ENCODE data around the gene CDK14. TPM values are rescaled to one million over a fixed set of nuclear protein-coding genes. Genes with fewer than 3 reads are reported as not detected.

The CDK14 gene
- total and polyA plus RNA-seq, 2 donors (not counting 1 experiment from before 2014, with no cell fraction given): 23.6 to 41.1 TPM

DNA sequence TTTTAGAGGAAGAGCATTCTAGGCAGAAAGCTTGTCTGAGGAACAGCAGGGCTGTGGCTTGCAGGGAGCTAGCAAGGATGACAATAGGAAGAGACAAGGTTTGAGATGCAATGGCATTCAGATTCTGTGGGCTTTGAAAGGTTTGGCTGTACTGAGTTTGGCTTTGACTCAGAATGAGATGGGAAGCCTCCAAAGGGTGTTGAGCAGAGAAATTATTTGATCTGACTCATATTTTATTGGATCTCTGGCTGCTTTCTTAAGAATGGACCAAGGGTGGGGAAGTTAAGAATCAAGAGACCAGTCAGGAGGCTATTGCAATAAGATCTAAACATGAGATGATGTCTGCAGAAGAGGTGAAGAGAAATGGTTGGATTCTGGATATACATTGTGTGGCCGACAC is 273.2 kb downstream of the CDK14 start:
- DNase-seq (ENCODE audit: low read depth in 2 of 2): no peak
- Histone ChIP-seq H3K4me3 (replicated peaks in 1 of 4; ENCODE audit: control extremely low read depth in 1 of 4, insufficient read depth in 1 of 4, low read depth in 3 of 4, low read length in 4 of 4) (no peak overlapping the region), H3K36me3 (ENCODE audit: control insufficient read depth, insufficient read depth, low read length) (no peaks in the 10 kb centered on the region), H3K4me1 (ENCODE audit: control insufficient read depth, extremely low read depth, insufficient read depth, low read length) (no peaks in the 10 kb centered on the region), H3K27me3 (ENCODE audit: control insufficient read depth, insufficient read depth, low read length) (no peaks in the 10 kb centered on the region), H3K4me2 (ENCODE audit: extremely low read depth, insufficient read depth, low read length) (no peak overlapping the region), H3K79me2 (ENCODE audit: control insufficient read depth, insufficient read depth, low read length) (no peaks in the 10 kb centered on the region), H3K9ac (ENCODE audit: insufficient read depth, low read length) (no peak overlapping the region), H3K9me3 (ENCODE audit: control insufficient read depth, insufficient read depth, low read depth, low read length) (no peaks in the 10 kb centered on the region), H3K27ac (ENCODE audit: insufficient read depth, low read length) (no peak overlapping the region), H2AFZ (ENCODE audit: low read length) (no peak overlapping the region), H4K20me1 (ENCODE audit: control insufficient read depth, extremely low read depth, insufficient read depth, low read length) (no peaks in the 10 kb centered on the region)
- TF ChIP-seq, protein P1, sequence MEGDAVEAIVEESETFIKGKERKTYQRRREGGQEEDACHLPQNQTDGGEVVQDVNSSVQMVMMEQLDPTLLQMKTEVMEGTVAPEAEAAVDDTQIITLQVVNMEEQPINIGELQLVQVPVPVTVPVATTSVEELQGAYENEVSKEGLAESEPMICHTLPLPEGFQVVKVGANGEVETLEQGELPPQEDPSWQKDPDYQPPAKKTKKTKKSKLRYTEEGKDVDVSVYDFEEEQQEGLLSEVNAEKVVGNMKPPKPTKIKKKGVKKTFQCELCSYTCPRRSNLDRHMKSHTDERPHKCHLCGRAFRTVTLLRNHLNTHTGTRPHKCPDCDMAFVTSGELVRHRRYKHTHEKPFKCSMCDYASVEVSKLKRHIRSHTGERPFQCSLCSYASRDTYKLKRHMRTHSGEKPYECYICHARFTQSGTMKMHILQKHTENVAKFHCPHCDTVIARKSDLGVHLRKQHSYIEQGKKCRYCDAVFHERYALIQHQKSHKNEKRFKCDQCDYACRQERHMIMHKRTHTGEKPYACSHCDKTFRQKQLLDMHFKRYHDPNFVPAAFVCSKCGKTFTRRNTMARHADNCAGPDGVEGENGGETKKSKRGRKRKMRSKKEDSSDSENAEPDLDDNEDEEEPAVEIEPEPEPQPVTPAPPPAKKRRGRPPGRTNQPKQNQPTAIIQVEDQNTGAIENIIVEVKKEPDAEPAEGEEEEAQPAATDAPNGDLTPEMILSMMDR (conservative IDR thresholded peaks at IDR 0.05 in 1 of 2, IDR thresholded peaks at IDR 0.05 in 1 of 2; ENCODE audit: low read depth in 1 of 2, low read length in 2 of 2): no peak
- no peak for TF ChIP-seq EZH2 (IDR thresholded peaks at IDR 0.05; ENCODE audit: low read length, missing control alignments)

DNA sequence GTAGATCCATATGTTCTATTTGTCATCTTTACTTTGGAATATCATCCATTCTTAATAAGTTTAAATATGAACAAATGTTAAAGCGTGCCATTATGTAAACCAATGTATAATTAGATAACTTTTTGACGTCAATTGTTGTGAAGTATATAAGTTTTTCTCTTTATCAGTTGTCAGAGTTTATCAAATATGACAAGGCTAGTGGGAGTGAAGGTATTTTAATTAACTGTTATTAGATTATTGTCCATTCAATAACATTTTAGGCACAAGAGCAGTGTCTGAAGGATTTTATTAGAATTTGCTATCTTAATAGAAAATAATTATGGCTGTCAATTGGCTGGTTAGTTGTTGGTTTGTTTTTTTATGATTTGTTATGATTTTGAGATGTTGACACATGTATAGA is 280.6 kb downstream of the CDK14 start:
- no peaks in the 10 kb centered on the region for H3K36me3 ChIP-seq (ENCODE audit: control insufficient read depth, insufficient read depth, low read length)
- no peaks in the 10 kb centered on the region for H4K20me1 ChIP-seq (ENCODE audit: control insufficient read depth, extremely low read depth, insufficient read depth, low read length)
- H2AFZ ChIP-seq (ENCODE audit: low read length): no peak overlapping the region
- H3K27me3 ChIP-seq (ENCODE audit: control insufficient read depth, insufficient read depth, low read length): no peaks in the 10 kb centered on the region
- DNase-seq (ENCODE audit: low read depth in 2 of 2): no peak
- H3K4me2 ChIP-seq (ENCODE audit: extremely low read depth, insufficient read depth, low read length): no peak overlapping the region
- H3K27ac ChIP-seq (ENCODE audit: insufficient read depth, low read length): no peak overlapping the region
- no peaks in the 10 kb centered on the region for H3K9me3 ChIP-seq (ENCODE audit: control insufficient read depth, insufficient read depth, low read depth, low read length)
- no peaks in the 10 kb centered on the region for H3K79me2 ChIP-seq (ENCODE audit: control insufficient read depth, insufficient read depth, low read length)
- TF ChIP-seq, protein P1 (conservative IDR thresholded peaks at IDR 0.05 in 1 of 2, IDR thresholded peaks at IDR 0.05 in 1 of 2; ENCODE audit: low read depth in 1 of 2, low read length in 2 of 2): no peak
- TF ChIP-seq EZH2 (IDR thresholded peaks at IDR 0.05; ENCODE audit: low read length, missing control alignments): no peak
- no peak overlapping the region for H3K4me3 ChIP-seq (replicated peaks in 1 of 4; ENCODE audit: control extremely low read depth in 1 of 4, insufficient read depth in 1 of 4, low read depth in 3 of 4, low read length in 4 of 4)
- H3K4me1 ChIP-seq (ENCODE audit: control insufficient read depth, extremely low read depth, insufficient read depth, low read length): no peaks in the 10 kb centered on the region
- no peak overlapping the region for H3K9ac ChIP-seq (ENCODE audit: insufficient read depth, low read length)

DNA sequence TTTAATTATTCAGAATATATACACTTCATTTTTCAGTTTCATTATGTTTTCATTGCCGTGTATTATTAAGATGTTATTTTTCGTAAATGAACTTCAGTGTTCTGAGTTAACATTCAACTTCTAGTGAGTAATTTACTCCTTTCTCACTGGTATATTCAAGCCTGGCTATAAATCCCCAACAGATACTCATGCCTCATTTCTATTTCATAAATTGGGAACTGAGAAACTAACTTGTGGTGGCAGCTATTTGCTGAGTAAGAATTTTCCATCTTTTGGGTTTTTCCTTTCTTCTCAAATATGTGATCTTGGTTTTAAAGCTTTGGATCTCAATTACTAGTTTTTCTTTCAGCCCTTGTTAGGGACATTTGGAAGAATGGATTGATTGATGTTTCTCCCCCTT is 281.1 kb downstream of the CDK14 start:
- Histone ChIP-seq H3K27me3 (ENCODE audit: control insufficient read depth, insufficient read depth, low read length) (no peaks in the 10 kb centered on the region), H3K4me3 (replicated peaks in 1 of 4; ENCODE audit: control extremely low read depth in 1 of 4, insufficient read depth in 1 of 4, low read depth in 3 of 4, low read length in 4 of 4) (no peak overlapping the region), H3K36me3 (ENCODE audit: control insufficient read depth, insufficient read depth, low read length) (no peaks in the 10 kb centered on the region), H2AFZ (ENCODE audit: low read length) (no peak overlapping the region), H3K9ac (ENCODE audit: insufficient read depth, low read length) (no peak overlapping the region), H4K20me1 (ENCODE audit: control insufficient read depth, extremely low read depth, insufficient read depth, low read length) (no peaks in the 10 kb centered on the region), H3K27ac (ENCODE audit: insufficient read depth, low read length) (no peak overlapping the region), H3K4me1 (ENCODE audit: control insufficient read depth, extremely low read depth, insufficient read depth, low read length) (no peaks in the 10 kb centered on the region), H3K79me2 (ENCODE audit: control insufficient read depth, insufficient read depth, low read length) (no peaks in the 10 kb centered on the region), H3K9me3 (ENCODE audit: control insufficient read depth, insufficient read depth, low read depth, low read length) (no peaks in the 10 kb centered on the region), H3K4me2 (ENCODE audit: extremely low read depth, insufficient read depth, low read length) (no peak overlapping the region)
- no peak for TF ChIP-seq EZH2 (IDR thresholded peaks at IDR 0.05; ENCODE audit: low read length, missing control alignments)
- TF ChIP-seq, protein P1 (conservative IDR thresholded peaks at IDR 0.05 in 1 of 2, IDR thresholded peaks at IDR 0.05 in 1 of 2; ENCODE audit: low read depth in 1 of 2, low read length in 2 of 2): no peak
- no peak for DNase-seq (ENCODE audit: low read depth in 2 of 2)

Data from fibroblast of lung (primary cell).